KMS-11 (cell line): ENCODE measurements around the gene ZNF821.
"Not testable (repeated sequence)": the region's sequence is repeated elsewhere in the genome, so short reads cannot be mapped to it uniquely, and the experiment has no call there.

Source experiments
- H2AFZ ChIP-seq: fragments of 200-600 bp; sonication (generic); 2 replicates; pipeline ENCODE4 v1.6.1; 2016; ENCODE audit warnings: antibody characterized with exemption, mixed run types, low read depth
- H3K27ac ChIP-seq: fragments of 200-600 bp; sonication (generic); 2 replicates; pipeline ENCODE4 v1.6.1; 2016; ENCODE audit warnings: mild to moderate bottlenecking, mixed run types
- H3K27me3 ChIP-seq: fragments of 200-600 bp; sonication (generic); 2 replicates; pipeline ENCODE4 v1.6.1; 2017; ENCODE audit warnings: mild to moderate bottlenecking, low read depth, mixed run types, moderate library complexity; ENCODE audit not compliant: insufficient read depth
- H3K36me3 ChIP-seq: fragments of 200-600 bp; sonication (generic); 2 replicates; pipeline ENCODE4 v1.6.1; 2017; ENCODE audit warnings: mild to moderate bottlenecking, mixed run types; ENCODE audit not compliant: insufficient read depth
- H3K4me1 ChIP-seq: fragments of 200-600 bp; sonication (generic); 2 replicates; pipeline ENCODE4 v1.6.1; 2016; ENCODE audit warnings: mild to moderate bottlenecking, low read depth, mixed run types; ENCODE audit not compliant: poor library complexity, severe bottlenecking
- H3K4me2 ChIP-seq: fragments of 200-600 bp; sonication (generic); 2 replicates; pipeline ENCODE4 v1.7.0; 2016; ENCODE audit warnings: mild to moderate bottlenecking, mixed run types
- H3K4me3 ChIP-seq: fragments of 200-600 bp; sonication (generic); IDR thresholded peaks from 2 replicates; pipeline ENCODE4 v1.6.1; 2017; ENCODE audit warnings: low read depth, low read length, mixed read lengths; ENCODE audit not compliant: insufficient read depth
- H3K79me2 ChIP-seq: fragments of 200-600 bp; sonication (generic); 2 replicates; pipeline ENCODE4 v1.6.1; 2016; ENCODE audit warnings: low read depth, mixed run types; ENCODE audit not compliant: insufficient read depth
- H3K9ac ChIP-seq: fragments of 200-600 bp; sonication (generic); 2 replicates; pipeline ENCODE4 v1.6.1; 2016; ENCODE audit warnings: mild to moderate bottlenecking, mixed run types
- H4K20me1 ChIP-seq: fragments of 200-600 bp; sonication (generic); 2 replicates; pipeline ENCODE4 v1.6.1; 2016; ENCODE audit warnings: mild to moderate bottlenecking, mixed run types; ENCODE audit not compliant: insufficient read depth
- CTCF ChIP-seq: fragments of 200-600 bp; sonication (generic); conservative IDR thresholded peaks from 2 replicates; pipeline ENCODE4 v1.6.1; 2017; ENCODE audit warnings: low read depth, mild to moderate bottlenecking, antibody characterized with exemption, low read length, moderate library complexity, mixed read lengths

Gene ZNF821

GRCh38 chr16:71834291-71834690 is 49.7 kb downstream of the ZNF821 start:
- H3K4me1 ChIP-seq: no peaks in the 10 kb centered on the region
- H3K79me2 ChIP-seq: no peaks in the 10 kb centered on the region
- H3K27ac ChIP-seq: no peak overlapping the region
- no peak overlapping the region for H3K4me3 ChIP-seq
- no peak overlapping the region for H2AFZ ChIP-seq
- H3K27me3 ChIP-seq: no peaks in the 10 kb centered on the region
- no peak for TF ChIP-seq CTCF
- H3K9ac ChIP-seq: no peak overlapping the region
- no peaks in the 10 kb centered on the region for H4K20me1 ChIP-seq
- no peak overlapping the region for H3K4me2 ChIP-seq
- no peaks in the 10 kb centered on the region for H3K36me3 ChIP-seq

- not testable (repeated sequence) for H4K20me1 ChIP-seq, H3K27ac ChIP-seq, H3K9ac ChIP-seq, H3K4me1 ChIP-seq, H3K4me2 ChIP-seq, H3K79me2 ChIP-seq, H3K36me3 ChIP-seq, H2AFZ ChIP-seq, H3K4me3 ChIP-seq, H3K27me3 ChIP-seq
These were observed 51.9 kb downstream of the ZNF821 start for GRCh38 chr16:71832112-71832511.

- H4K20me1 ChIP-seq, H3K79me2 ChIP-seq, H3K4me3 ChIP-seq, H3K36me3 ChIP-seq, H2AFZ ChIP-seq, H3K27me3 ChIP-seq, H3K27ac ChIP-seq, H3K4me1 ChIP-seq, H3K4me2 ChIP-seq, H3K9ac ChIP-seq: not testable (repeated sequence)
These were observed 52.3 kb downstream of the ZNF821 start for GRCh38 chr16:71831698-71832097.

- Histone ChIP-seq H2AFZ (no peak overlapping the region), H3K27ac (no peak overlapping the region), H3K79me2 (no peaks in the 10 kb centered on the region), H3K27me3 (no peaks in the 10 kb centered on the region), H3K36me3 (no peaks in the 10 kb centered on the region), H3K9ac (no peak overlapping the region), H4K20me1 (no peaks in the 10 kb centered on the region), H3K4me3 (no peak overlapping the region), H3K4me1 (no peaks in the 10 kb centered on the region), H3K4me2 (no peak overlapping the region)
- no peak for TF ChIP-seq CTCF
These were observed 53.6 kb downstream of the ZNF821 start for GRCh38 chr16:71830359-71830758.

- Histone ChIP-seq H3K36me3 (no peaks in the 10 kb centered on the region), H3K4me1 (no peaks in the 10 kb centered on the region), H4K20me1 (no peaks in the 10 kb centered on the region), H3K9ac (no peak overlapping the region), H2AFZ (no peak overlapping the region), H3K27ac (no peak overlapping the region), H3K4me2 (no peak overlapping the region), H3K79me2 (no peaks in the 10 kb centered on the region), H3K27me3 (no peaks in the 10 kb centered on the region), H3K4me3 (no peak overlapping the region)
- no peak for TF ChIP-seq CTCF
These were observed 57.4 kb downstream of the ZNF821 start for GRCh38 chr16:71826533-71827017.

GRCh38 chr16:71817155-71817500 is 66.9 kb downstream of the ZNF821 start:
- not testable (repeated sequence) for H3K79me2 ChIP-seq, H3K36me3 ChIP-seq, H4K20me1 ChIP-seq, H3K27me3 ChIP-seq, H3K4me3 ChIP-seq
- H3K9ac ChIP-seq: peak overlapping the region; percentile 64
- H3K27ac ChIP-seq: peak overlapping the region; percentile 87
- H3K4me2 ChIP-seq: peak overlapping the region; percentile 76
- H3K4me1 ChIP-seq: peaks cover 32% of the 10 kb centered on the region
- peak overlapping the region; percentile 36 for H2AFZ ChIP-seq
